Type B pancreatic cell (in vitro differentiated cells): ENCODE data around the gene ST8SIA1. TPM values are rescaled to one million over a fixed set of nuclear protein-coding genes. Genes with fewer than 3 reads are reported as not detected.

Source experiments
- DNase-seq: peaks from one replicate; pipeline ENCODE4 v3.0.0; 2021; ENCODE audit warnings: mixed read lengths; ENCODE audit not compliant: unreplicated experiment; ENCODE audit errors: extremely low spot score
- H3K27ac Mint-ChIP-seq: 2 replicates; pipeline ENCODE4 v1.8.0; 2021; ENCODE audit warnings: mild to moderate bottlenecking, mixed read lengths
- H3K27me3 Mint-ChIP-seq: 2 replicates; pipeline ENCODE4 v1.8.0; 2021; ENCODE audit warnings: mixed read lengths
- H3K36me3 Mint-ChIP-seq: 2 replicates; pipeline ENCODE4 v1.8.0; 2021; ENCODE audit warnings: mixed read lengths
- H3K4me1 Mint-ChIP-seq: one replicate; pipeline ENCODE4 v1.8.0; 2021; ENCODE audit warnings: mixed read lengths; ENCODE audit not compliant: unreplicated experiment
- H3K4me3 Mint-ChIP-seq: 2 replicates; pipeline ENCODE4 v1.8.0; 2021; ENCODE audit warnings: mild to moderate bottlenecking, mixed read lengths
- H3K9me3 Mint-ChIP-seq: 2 replicates; pipeline ENCODE4 v1.8.0; 2021; ENCODE audit warnings: mixed read lengths
- total RNA-seq: library from RNA; stranded (reverse); gene quantifications from 2 replicates; pipeline ENCODE4 v1.2.1, GENCODE V29; 2021; ENCODE audit warnings: low replicate concordance
- TF ChIP-seq, protein P1 (sequence below): fragments of 200-600 bp; sonication (generic); conservative IDR thresholded peaks from 2 replicates; pipeline ENCODE4 v1.5.0; 2021; ENCODE audit warnings: antibody characterized with exemption, mild to moderate bottlenecking

Gene ST8SIA1
- total RNA-seq, 1 donor from 2014 or later: 6.3 TPM

DNA sequence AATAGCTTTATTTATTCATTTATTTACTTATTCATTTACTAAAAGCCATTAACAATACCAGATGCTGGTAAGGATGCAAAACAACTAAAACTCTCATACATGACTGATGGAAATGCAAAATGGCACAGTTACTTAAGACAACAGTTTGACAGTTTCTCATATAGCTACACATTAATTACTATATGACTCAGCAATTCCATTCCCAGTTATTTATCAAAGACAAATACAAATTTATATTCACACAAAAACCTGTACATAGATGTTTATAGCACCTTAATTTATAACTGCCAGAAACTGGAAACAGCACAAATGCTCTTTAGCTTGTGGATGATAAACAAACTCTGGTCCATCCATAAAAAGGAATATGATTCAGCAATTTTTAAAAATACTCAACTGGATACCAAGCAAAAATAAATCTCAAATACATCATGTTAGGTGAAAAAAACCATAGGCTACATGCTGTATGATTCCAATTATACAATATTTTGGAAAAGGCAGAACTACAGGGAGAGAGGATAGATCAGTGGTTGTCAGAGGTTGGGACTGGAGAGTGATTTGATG, 37.9 kb upstream of the ST8SIA1 start:
- peaks cover 9% of the 10 kb centered on the region for H3K9me3 Mint-ChIP-seq
- no peak overlapping the region for H3K4me3 Mint-ChIP-seq
- no peaks in the 10 kb centered on the region for H3K4me1 Mint-ChIP-seq
- DNase-seq: no peak
- TF ChIP-seq, protein P1, sequence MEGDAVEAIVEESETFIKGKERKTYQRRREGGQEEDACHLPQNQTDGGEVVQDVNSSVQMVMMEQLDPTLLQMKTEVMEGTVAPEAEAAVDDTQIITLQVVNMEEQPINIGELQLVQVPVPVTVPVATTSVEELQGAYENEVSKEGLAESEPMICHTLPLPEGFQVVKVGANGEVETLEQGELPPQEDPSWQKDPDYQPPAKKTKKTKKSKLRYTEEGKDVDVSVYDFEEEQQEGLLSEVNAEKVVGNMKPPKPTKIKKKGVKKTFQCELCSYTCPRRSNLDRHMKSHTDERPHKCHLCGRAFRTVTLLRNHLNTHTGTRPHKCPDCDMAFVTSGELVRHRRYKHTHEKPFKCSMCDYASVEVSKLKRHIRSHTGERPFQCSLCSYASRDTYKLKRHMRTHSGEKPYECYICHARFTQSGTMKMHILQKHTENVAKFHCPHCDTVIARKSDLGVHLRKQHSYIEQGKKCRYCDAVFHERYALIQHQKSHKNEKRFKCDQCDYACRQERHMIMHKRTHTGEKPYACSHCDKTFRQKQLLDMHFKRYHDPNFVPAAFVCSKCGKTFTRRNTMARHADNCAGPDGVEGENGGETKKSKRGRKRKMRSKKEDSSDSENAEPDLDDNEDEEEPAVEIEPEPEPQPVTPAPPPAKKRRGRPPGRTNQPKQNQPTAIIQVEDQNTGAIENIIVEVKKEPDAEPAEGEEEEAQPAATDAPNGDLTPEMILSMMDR: no peak
- peaks cover 15% of the 10 kb centered on the region for H3K36me3 Mint-ChIP-seq
- H3K27me3 Mint-ChIP-seq: peaks cover 21% of the 10 kb centered on the region
- H3K27ac Mint-ChIP-seq: no peak overlapping the region

GRCh38 chr12:22366181-22366580, 31.7 kb upstream of the ST8SIA1 start:
- H3K36me3 Mint-ChIP-seq: peaks cover 10% of the 10 kb centered on the region

GRCh38 chr12:22361785-22362184, 27.3 kb upstream of the ST8SIA1 start:
- DNase-seq: no peak
- TF ChIP-seq, protein P1: no peak
- Mint-ChIP-seq H3K4me3 (no peak overlapping the region), H3K9me3 (no peaks in the 10 kb centered on the region), H3K4me1 (no peaks in the 10 kb centered on the region), H3K27me3 (no peaks in the 10 kb centered on the region), H3K36me3 (no peaks in the 10 kb centered on the region), H3K27ac (no peak overlapping the region)

More at GRCh38 chr12:22366181-22366580, 31.7 kb upstream of the ST8SIA1 start:
- Mint-ChIP-seq H3K27ac (no peak overlapping the region), H3K9me3 (peaks cover 14% of the 10 kb centered on the region), H3K27me3 (peaks cover 14% of the 10 kb centered on the region), H3K4me3 (no peak overlapping the region), H3K4me1 (no peaks in the 10 kb centered on the region)
- DNase-seq: no peak
- TF ChIP-seq, protein P1: no peak

DNA sequence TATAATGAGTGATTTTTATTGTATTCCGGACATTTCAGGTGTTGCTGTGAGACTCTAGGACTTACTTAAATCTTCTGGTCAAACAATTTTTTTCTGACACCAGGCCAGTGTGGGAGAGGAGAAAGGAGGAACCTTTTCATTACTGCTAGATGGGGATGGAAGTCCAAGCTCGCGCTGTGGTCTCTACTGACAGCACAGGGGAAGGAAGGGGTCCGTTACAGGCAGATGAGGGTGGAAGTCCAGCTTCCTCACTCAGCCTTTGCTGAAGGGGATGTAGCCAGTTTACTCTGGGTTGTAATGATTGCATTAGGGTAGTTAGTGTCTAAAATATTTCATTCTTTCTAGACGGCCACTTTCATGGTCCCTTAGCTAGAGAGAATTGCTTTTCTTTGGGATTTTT, 26.3 kb upstream of the ST8SIA1 start:
- Mint-ChIP-seq H3K4me1 (no peaks in the 10 kb centered on the region), H3K36me3 (no peaks in the 10 kb centered on the region)
- TF ChIP-seq, protein P1: no peak

DNA sequence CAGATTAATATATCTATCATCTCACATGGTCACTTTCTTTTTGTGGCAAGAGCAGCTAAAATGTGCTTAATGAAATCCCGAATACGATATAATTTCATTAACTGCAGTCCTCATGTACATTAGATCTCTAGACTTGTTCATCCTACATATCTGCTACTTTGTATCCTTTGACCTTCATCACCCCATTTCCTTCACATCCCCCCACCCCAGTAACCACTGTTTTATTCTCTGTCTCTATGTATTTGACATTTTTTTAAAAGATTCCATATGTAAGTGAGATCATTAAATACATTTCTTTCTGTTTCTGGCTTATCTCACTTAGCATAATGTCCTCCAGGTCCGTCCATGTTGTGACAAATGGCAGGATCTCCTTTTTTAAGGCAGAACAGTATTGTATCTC, 23.0 kb upstream of the ST8SIA1 start:
- TF ChIP-seq, protein P1: no peak
- no peak for DNase-seq
- no peaks in the 10 kb centered on the region for H3K36me3 Mint-ChIP-seq
- no peaks in the 10 kb centered on the region for H3K9me3 Mint-ChIP-seq
- no peaks in the 10 kb centered on the region for H3K4me1 Mint-ChIP-seq
- peaks cover 12% of the 10 kb centered on the region for H3K27me3 Mint-ChIP-seq
- H3K4me3 Mint-ChIP-seq: no peak overlapping the region
- no peak overlapping the region for H3K27ac Mint-ChIP-seq

More for the DNA sequence above, 26.3 kb upstream of the ST8SIA1 start:
- Mint-ChIP-seq H3K27ac (no peak overlapping the region), H3K9me3 (no peaks in the 10 kb centered on the region), H3K4me3 (no peak overlapping the region), H3K27me3 (no peaks in the 10 kb centered on the region)
- DNase-seq: no peak

- TF ChIP-seq, protein P1: no peak
- H3K9me3 Mint-ChIP-seq: no peaks in the 10 kb centered on the region
- peaks cover 13% of the 10 kb centered on the region for H3K27me3 Mint-ChIP-seq
These were observed 21.7 kb upstream of the ST8SIA1 start for GRCh38 chr12:22356231-22356630.

More at GRCh38 chr12:22356231-22356630, 21.7 kb upstream of the ST8SIA1 start:
- Mint-ChIP-seq H3K27ac (no peak overlapping the region), H3K36me3 (no peaks in the 10 kb centered on the region), H3K4me1 (no peaks in the 10 kb centered on the region), H3K4me3 (no peak overlapping the region)
- DNase-seq: no peak
